Activated T-helper 2 cell treated with anti-CD3 and anti-CD28 coated beads, Interferon-gamma antibody, Interleukin-2, Interleukin-4, amounts not matched to agents 10 μg/mL and 5 μg/mL and 100 μg/mL, durations not matched to agents 14 hours and 24 hours and 36 hours (primary cell): ENCODE data around the gene CNTNAP2. TPM values are rescaled to one million over a fixed set of nuclear protein-coding genes. Genes with fewer than 3 reads are reported as not detected.

Source experiments
- DNase-seq: peaks from one replicate; pipeline ENCODE4 v3.0.0; 2021; ENCODE audit warnings: low spot score
- H3K27ac Mint-ChIP-seq: one replicate; pipeline ENCODE4 v1.8.0; 2021; ENCODE audit warnings: mixed read lengths
- H3K27me3 Mint-ChIP-seq: one replicate; pipeline ENCODE4 v1.8.0; 2021; ENCODE audit warnings: low read depth, mixed read lengths
- H3K36me3 Mint-ChIP-seq: one replicate; pipeline ENCODE4 v1.8.0; 2021; ENCODE audit warnings: low read depth, mixed read lengths
- H3K4me1 Mint-ChIP-seq: one replicate; pipeline ENCODE4 v1.8.0; 2021; ENCODE audit warnings: low read depth, mixed read lengths
- H3K4me3 Mint-ChIP-seq: one replicate; pipeline ENCODE4 v1.8.0; 2021; ENCODE audit warnings: low read depth, mild to moderate bottlenecking, moderate library complexity, mixed read lengths
- H3K9me3 Mint-ChIP-seq: one replicate; pipeline ENCODE4 v1.8.0; 2021; ENCODE audit warnings: mixed read lengths
- intact Hi-C: fragments of 100-400 bp; cut with micrococcal nuclease; formaldehyde crosslinking; loops from one replicate; pipeline ENCODE4 v1.15.1; 2023
- total RNA-seq: library from RNA; stranded (reverse); gene quantifications from 2 replicates; pipeline ENCODE4 v1.2.3, GENCODE V29; 2022

The CNTNAP2 gene
- total RNA-seq, 1 donor from 2014 or later: not detected

GRCh38 chr7:147400221-147400689, 1283.7 kb downstream of the CNTNAP2 start:
- Mint-ChIP-seq H3K4me3 (no peak overlapping the region), H3K36me3 (no peaks in the 10 kb centered on the region), H3K27ac (no peak overlapping the region), H3K27me3 (no peaks in the 10 kb centered on the region), H3K9me3 (peaks cover 27% of the 10 kb centered on the region), H3K4me1 (no peaks in the 10 kb centered on the region)
- no peak for DNase-seq
- intact Hi-C loops: no loop called here

- no peaks in the 10 kb centered on the region for H3K36me3 Mint-ChIP-seq
- H3K4me1 Mint-ChIP-seq: no peaks in the 10 kb centered on the region
- intact Hi-C loops: no loop called here
- no peaks in the 10 kb centered on the region for H3K27me3 Mint-ChIP-seq
- peaks cover 27% of the 10 kb centered on the region for H3K9me3 Mint-ChIP-seq
- no peak overlapping the region for H3K4me3 Mint-ChIP-seq
- H3K27ac Mint-ChIP-seq: no peak overlapping the region
- no peak for DNase-seq
These were observed 1284.3 kb downstream of the CNTNAP2 start for GRCh38 chr7:147400925-147401324.

- no peak overlapping the region for H3K4me3 Mint-ChIP-seq
- intact Hi-C loops: no loop called here
These were observed 1289.0 kb downstream of the CNTNAP2 start for GRCh38 chr7:147405621-147406020.

GRCh38 chr7:147406521-147407135, 1290.0 kb downstream of the CNTNAP2 start:
- Mint-ChIP-seq H3K36me3 (no peaks in the 10 kb centered on the region), H3K4me3 (no peak overlapping the region), H3K27ac (no peak overlapping the region), H3K27me3 (no peaks in the 10 kb centered on the region), H3K4me1 (no peaks in the 10 kb centered on the region), H3K9me3 (peaks cover 34% of the 10 kb centered on the region)
- intact Hi-C loops: no loop called here
- DNase-seq: no peak

More at GRCh38 chr7:147405621-147406020, 1289.0 kb downstream of the CNTNAP2 start:
- Mint-ChIP-seq H3K27me3 (no peaks in the 10 kb centered on the region), H3K9me3 (peaks cover 34% of the 10 kb centered on the region), H3K36me3 (no peaks in the 10 kb centered on the region), H3K27ac (no peak overlapping the region), H3K4me1 (no peaks in the 10 kb centered on the region)
- no peak for DNase-seq

- Mint-ChIP-seq H3K27ac (no peak overlapping the region), H3K9me3 (peaks cover 40% of the 10 kb centered on the region), H3K36me3 (no peaks in the 10 kb centered on the region), H3K27me3 (no peaks in the 10 kb centered on the region), H3K4me3 (no peak overlapping the region), H3K4me1 (no peaks in the 10 kb centered on the region)
- intact Hi-C loops: no loop called here
- no peak for DNase-seq
These were observed 1294.5 kb downstream of the CNTNAP2 start for GRCh38 chr7:147411096-147411495.

- Mint-ChIP-seq H3K4me1 (no peaks in the 10 kb centered on the region), H3K27me3 (no peaks in the 10 kb centered on the region), H3K9me3 (peaks cover 33% of the 10 kb centered on the region), H3K36me3 (no peaks in the 10 kb centered on the region), H3K27ac (no peak overlapping the region), H3K4me3 (no peak overlapping the region)
- DNase-seq: no peak
- intact Hi-C loops: no loop called here
These were observed 1295.5 kb downstream of the CNTNAP2 start for GRCh38 chr7:147412109-147412508.

GRCh38 chr7:147412782-147413556, 1296.4 kb downstream of the CNTNAP2 start:
- no peak overlapping the region for H3K4me3 Mint-ChIP-seq
- no peak overlapping the region for H3K27ac Mint-ChIP-seq
- intact Hi-C loops: no loop called here
- H3K4me1 Mint-ChIP-seq: no peaks in the 10 kb centered on the region
- H3K27me3 Mint-ChIP-seq: no peaks in the 10 kb centered on the region
- H3K9me3 Mint-ChIP-seq: peaks cover 29% of the 10 kb centered on the region
- H3K36me3 Mint-ChIP-seq: no peaks in the 10 kb centered on the region
- no peak for DNase-seq

- intact Hi-C loops: no loop called here
- H3K4me1 Mint-ChIP-seq: no peaks in the 10 kb centered on the region
- peaks cover 25% of the 10 kb centered on the region for H3K9me3 Mint-ChIP-seq
- H3K36me3 Mint-ChIP-seq: no peaks in the 10 kb centered on the region
- H3K4me3 Mint-ChIP-seq: no peak overlapping the region
- H3K27me3 Mint-ChIP-seq: no peaks in the 10 kb centered on the region
- DNase-seq: no peak
- no peak overlapping the region for H3K27ac Mint-ChIP-seq
These were observed 1296.9 kb downstream of the CNTNAP2 start for GRCh38 chr7:147413557-147413870.

- Mint-ChIP-seq H3K9me3 (peaks cover 17% of the 10 kb centered on the region), H3K4me1 (no peaks in the 10 kb centered on the region), H3K36me3 (no peaks in the 10 kb centered on the region), H3K27me3 (no peaks in the 10 kb centered on the region), H3K27ac (no peak overlapping the region), H3K4me3 (no peak overlapping the region)
- no peak for DNase-seq
- intact Hi-C loops: no loop called here
These were observed 1299.4 kb downstream of the CNTNAP2 start for GRCh38 chr7:147415991-147416390.

- Mint-ChIP-seq H3K4me1 (no peaks in the 10 kb centered on the region), H3K27ac (no peak overlapping the region), H3K4me3 (no peak overlapping the region), H3K9me3 (peaks cover 13% of the 10 kb centered on the region), H3K36me3 (no peaks in the 10 kb centered on the region), H3K27me3 (no peaks in the 10 kb centered on the region)
- no peak for DNase-seq
- intact Hi-C loops: no loop called here
These were observed 1302.4 kb downstream of the CNTNAP2 start for GRCh38 chr7:147418966-147419365.

- no peak overlapping the region for H3K27ac Mint-ChIP-seq
- no peaks in the 10 kb centered on the region for H3K36me3 Mint-ChIP-seq
- intact Hi-C loops: no loop called here
- DNase-seq: no peak
- H3K9me3 Mint-ChIP-seq: peaks cover 5% of the 10 kb centered on the region
- H3K27me3 Mint-ChIP-seq: no peaks in the 10 kb centered on the region
- no peak overlapping the region for H3K4me3 Mint-ChIP-seq
- no peaks in the 10 kb centered on the region for H3K4me1 Mint-ChIP-seq
These were observed 1307.3 kb downstream of the CNTNAP2 start for GRCh38 chr7:147423875-147424274.

GRCh38 chr7:147428075-147428474, 1311.5 kb downstream of the CNTNAP2 start:
- H3K4me1 Mint-ChIP-seq: no peaks in the 10 kb centered on the region
- DNase-seq: no peak
- intact Hi-C loops: no loop called here
- peaks cover 9% of the 10 kb centered on the region for H3K9me3 Mint-ChIP-seq
- no peaks in the 10 kb centered on the region for H3K36me3 Mint-ChIP-seq
- no peaks in the 10 kb centered on the region for H3K27me3 Mint-ChIP-seq
- no peak overlapping the region for H3K27ac Mint-ChIP-seq
- H3K4me3 Mint-ChIP-seq: no peak overlapping the region

GRCh38 chr7:147429961-147430360, 1313.4 kb downstream of the CNTNAP2 start:
- Mint-ChIP-seq H3K27ac (no peak overlapping the region), H3K9me3 (peaks cover 17% of the 10 kb centered on the region), H3K4me1 (no peaks in the 10 kb centered on the region), H3K27me3 (no peaks in the 10 kb centered on the region), H3K36me3 (no peaks in the 10 kb centered on the region), H3K4me3 (no peak overlapping the region)
- intact Hi-C loops: no loop called here
- DNase-seq: no peak
